CD4-positive, alpha-beta T cell treated with Interleukin-4 for 4 hours (primary cell): Measurements from ENCODE around the gene PLEKHN1.
"Not testable (repeated sequence)": the region's sequence is repeated elsewhere in the genome, so short reads cannot be mapped to it uniquely, and the experiment has no call there.

Experiments used
- DNase-seq: peaks from one replicate; pipeline ENCODE4 v3.0.0-alpha.2; 2020

PLEKHN1 gene

DNA sequence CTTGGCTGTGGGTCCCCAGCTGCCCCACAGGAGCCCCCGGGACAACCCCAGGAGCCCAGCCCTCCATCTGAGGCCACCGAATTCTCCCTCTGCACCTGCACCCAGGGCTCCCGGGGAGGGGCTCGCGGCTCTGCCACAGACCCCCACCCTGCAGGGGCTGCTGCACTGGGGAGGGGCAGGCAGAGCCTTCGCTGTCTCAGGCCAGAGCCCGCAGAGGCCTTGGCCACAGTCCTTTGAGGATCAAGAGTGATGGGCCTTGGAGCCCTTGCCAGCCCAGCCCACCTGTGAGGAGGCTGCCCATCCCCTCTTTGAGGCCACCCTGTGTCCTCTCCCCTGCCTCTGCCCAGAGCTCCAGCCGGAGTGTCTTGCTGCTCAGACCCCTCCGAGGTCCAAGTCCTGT is 9.1 kb downstream of the PLEKHN1 start:
- DNase-seq: no peak

DNA sequence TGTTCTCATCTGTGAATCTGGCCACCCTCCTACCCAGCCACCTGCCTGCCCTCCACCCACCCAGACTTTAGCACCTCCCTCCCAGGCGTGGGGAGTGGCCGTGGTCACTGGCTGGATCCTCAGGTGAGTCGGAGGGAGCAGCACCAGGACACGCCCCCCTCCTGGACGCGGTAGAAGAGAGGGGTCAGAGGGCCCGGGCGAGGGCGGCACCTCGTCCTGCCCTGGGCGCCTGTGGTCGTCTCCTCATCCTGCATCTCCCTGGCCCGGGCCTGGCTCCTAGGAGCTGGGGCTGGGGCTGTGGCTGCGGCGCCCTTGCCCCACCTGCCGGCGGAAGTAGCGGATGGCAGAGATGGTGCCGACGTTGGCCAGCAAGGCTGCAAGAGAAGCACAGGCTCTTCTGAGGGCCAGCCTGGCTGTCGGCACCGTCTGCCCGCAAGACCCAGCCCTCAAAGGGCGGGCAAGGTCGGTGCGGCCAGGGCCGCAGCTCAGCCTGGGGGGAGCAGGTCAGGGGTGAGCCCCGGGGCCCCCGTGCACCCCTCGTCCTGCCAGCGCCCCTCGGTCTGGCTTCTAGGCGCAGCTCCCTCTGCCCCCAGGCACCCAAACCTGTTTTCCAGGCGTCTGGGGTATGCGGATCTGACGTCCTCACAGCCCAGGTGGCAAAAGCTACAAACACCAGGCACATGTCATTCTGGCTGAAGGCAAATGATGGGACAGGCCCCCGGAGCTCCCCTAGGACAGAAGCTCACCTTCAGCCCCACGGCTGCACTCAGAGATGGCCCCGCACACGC is 9.8 kb downstream of the PLEKHN1 start:
- DNase-seq: peak; percentile 57

DNA sequence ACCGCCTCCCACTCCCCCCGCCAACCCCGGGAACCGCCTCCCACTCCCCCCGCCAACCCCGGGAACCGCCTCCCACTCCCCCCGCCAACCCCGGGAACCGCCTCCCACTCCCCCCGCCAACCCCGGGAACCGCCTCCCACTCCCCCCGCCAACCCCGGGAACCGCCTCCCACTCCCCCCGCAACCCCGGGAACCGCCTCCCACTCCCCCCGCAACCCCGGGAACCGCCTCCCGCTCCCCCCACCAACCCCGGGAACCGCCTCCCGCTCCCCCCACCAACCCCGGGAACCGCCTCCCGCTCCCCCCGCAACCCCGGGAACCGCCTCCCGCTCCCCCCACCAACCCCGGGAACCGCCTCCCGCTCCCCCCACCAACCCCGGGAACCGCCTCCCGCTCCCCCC is 10.5 kb downstream of the PLEKHN1 start:
- not testable (repeated sequence) for DNase-seq

DNA sequence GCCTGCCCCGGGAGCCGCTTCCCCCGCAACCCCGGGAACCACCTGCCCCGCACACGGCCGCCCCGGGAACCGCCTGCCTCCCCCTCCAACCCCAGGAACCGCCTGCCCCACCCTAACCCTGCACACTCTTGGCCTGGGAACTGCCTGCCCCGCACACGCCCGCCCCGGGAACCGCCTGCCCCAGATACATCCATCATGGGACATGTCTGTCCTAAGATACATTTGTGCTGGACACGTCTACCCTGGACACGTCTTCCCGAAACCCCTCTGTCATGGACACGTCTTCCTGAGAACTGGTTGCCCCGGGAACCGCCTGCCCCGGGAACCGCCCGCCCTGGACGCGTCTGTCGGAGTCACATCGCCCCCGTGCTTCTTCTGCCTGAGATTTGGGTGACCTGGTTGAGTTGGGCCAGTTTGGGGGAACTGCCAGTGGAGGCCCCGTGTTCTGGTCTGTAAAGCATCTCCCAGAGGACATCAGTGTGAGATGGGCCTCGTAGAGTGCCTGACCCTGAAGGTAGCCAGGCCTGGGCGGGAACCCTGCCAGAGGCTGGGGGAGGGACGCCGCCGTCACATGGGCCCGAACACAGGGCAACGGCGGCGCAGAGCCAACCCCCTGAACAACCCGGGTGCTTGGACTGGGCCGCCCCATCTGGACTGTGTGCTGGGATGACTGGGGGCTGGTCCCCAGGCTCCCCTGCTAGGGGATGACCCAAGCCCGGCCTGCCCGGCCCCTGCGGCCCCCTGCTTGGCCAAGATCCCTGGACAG is 12.0 kb downstream of the PLEKHN1 start:
- DNase-seq: no peak

DNA sequence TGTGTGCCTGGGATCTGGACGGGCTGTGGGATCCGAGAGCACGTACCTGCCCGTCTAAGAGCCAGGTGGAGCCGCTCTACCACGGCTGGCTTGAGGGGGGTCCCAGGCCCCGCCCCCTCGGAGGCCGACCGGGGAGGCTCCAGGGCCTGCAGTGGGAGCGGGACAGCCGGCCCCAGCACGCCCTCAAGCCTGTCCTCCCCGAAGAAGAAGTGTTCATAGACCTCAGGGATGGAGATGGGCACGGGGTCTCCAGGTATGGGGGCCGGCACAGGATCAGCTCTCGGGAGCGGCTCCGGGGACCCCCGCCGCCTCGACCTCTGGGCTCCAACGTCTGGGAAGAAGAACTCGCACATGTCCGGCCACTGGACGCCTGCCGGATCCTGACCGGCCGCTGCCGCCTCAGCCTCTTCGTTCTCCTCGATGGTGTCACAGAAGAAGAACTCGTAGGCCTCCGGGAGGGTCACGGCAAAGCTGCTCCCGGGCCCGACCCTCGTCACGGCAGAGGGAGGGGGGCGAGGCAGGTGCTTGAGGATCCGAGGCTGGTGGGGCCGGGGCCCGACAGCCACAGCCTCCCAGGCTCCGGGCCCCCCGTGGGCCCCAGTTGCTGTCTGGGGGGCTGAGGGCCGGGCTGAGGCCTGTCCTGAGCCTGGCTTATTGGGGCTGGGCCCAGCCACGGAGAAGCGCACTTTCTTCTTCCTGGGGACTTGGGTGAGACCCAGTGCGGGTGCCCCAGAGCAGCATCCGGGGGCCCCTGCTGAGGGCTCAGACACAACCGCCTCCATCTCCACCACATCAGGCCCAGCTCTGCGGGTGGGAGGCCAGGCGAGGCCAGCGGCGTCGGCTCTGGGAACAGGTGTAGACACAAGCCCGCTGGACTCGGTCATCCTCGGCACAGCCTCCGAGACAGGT is 12.8 kb downstream of the PLEKHN1 start:
- DNase-seq: no peak

DNA sequence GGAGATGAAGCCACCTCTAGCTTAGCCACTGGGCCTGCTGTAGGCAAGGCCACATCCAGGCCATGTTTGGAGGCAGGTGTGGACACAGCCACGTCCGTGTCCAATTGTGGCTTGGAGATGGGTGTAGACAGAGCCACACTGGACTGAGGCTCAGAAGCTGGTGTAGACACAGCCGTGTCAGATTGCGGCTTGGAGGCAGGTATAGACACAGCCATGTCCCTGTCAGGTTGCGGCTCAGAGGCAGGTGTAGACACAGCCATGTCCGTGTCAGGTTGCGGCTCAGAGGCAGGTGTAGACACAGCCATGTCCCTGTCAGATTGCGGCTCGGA is 13.4 kb downstream of the PLEKHN1 start:
- no peak for DNase-seq

DNA sequence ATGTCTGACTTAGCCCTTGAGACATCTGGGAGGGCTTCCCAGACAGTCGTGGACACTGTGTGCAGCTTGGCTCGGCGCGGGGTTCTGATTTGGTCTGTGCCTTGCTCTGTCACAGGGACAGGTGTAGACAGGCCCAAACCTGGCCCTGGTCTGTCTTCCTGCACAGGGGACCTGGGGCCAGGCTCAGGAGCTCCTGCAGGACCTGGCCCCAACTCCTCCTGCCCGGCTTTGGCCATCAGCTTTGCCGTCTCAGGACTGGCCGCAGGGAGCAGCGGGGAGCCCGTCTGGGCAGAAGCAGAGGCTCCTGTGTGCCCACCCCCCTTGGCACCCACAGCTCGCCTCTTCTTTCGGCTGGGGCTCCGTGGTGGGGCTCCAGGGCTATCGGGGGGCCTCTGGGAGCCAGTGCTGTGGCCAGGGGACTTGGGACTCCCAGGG is 13.9 kb downstream of the PLEKHN1 start:
- no peak for DNase-seq

DNA sequence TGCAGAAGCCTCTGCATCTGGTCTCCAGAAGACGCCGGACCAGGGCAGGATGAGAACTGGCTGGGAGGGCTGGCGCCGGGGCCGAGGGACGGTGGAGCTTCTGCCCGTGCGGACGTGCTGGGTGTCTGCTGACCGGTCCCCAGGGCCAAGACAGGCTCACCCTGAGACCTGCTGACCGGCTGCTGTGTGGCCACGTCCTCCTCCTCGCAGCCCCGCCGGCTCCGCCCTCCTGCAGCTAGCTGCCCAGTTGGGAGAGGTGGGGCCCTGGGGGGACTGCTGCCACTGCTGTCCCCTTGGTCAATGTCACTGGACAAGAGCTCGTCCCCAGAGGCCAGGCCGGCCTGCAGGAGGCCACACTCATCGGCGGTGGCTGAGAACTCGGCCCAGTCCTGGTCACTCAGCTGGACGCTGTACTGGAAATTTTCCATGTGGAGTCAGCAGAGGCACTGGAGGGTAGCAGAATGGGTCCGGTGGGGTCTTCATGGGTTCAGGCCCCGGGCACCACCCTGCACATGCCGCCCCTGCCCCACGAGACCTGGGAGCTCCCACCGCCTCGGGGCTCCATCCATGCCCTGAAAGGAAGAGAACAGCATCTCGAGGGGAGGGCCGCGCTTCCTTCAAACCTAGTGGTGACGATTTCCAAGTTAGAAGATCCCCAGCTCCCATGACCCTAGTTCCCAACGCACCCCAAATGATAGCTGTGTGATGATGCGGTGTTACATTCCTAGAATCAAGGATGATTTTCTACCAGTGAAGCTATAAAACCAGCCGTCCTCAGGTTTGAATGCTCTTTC is 14.5 kb downstream of the PLEKHN1 start:
- DNase-seq: no peak

DNA sequence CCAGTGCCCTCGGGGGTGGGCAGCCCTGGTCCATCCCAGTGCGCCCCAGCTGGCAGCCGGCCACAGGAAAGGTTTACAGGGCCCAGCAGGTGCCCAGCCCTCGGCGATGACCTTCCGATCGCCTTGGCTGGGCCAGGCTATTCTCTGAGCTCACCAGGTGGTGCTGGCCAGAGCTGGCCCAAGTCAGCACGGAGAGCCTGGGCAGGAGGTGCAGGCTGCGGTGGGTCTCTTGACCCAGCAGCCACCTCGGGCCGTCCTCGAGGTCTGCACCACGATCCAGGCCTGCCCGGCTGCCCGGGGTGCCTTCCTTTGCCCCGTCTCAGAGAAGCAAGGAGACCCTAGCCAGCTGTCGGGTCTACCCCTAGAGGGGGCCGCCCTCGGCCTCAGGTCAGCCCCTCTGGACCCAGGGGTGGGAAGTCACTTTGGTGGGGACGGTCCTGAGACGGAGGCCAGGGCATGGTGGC is 15.2 kb downstream of the PLEKHN1 start:
- no peak for DNase-seq

DNA sequence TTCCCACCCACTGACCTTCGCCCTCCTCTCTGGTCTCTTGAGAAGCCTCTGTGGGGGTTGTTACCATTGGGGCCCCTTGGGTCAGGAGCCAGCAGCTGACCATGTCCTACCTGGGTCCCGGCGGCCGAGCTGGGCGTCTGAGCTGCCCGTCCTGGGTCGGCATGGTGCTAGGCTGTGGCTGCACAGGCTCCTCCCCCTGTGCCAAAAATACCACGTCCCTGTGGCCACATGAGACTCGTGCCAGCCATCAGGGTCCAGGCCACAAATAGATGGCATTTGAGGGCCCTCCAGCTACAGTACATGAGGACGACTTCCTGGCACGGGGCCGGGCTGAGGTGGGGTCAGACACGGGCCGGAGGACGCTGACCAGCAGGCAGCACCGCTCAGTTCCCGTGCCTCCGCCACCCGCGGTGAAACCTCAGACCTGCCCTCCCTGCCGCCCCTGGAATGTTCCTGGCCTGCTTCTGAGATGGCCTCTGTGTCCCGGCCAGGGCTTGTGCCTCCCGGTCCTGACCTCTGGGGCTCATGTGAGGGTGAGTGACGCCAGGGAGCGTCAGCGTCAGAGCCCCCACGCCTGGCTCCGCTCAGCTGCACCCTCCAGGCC is 15.8 kb downstream of the PLEKHN1 start, which contains the start of gene PERM1:
PERM1 (minus strand) TSS at position 139 of the 604 bp plus-strand sequence. CDS start 1,064 bp downstream, outside the sequence.
- no peak for DNase-seq

DNA sequence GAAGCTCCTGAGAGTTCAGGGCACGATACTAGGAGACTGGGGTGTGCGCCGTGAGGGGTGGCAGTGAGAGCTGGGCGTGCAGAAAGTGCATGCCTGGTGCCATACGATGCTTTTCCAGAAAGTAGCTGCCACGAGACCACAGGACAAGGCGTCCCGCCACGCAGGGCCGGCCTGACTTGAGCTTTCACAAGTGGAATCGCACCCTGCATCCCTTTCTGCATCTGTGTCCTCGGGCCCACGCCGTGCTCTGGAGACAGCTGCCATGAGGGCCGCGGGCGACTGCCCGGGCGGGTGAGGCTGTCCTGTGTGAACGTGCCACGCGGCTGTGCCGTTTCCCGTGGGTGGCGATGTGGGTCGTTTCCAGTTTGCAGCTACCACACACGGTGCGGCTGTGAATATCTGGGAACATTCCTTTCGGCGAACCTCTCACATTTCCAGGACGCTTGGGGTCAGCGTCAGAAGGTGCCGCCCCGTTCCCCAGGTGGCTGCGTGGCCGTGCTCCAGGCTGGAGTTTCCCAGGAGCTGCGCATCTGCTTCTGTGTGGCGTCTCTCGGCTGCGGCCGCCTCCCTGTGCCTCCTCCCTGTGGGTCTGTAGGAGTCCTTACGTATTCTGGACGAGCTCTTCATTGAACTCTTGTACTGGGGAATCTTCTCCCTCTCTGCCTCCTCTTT is 16.6 kb downstream of the PLEKHN1 start:
- DNase-seq: no peak

DNA sequence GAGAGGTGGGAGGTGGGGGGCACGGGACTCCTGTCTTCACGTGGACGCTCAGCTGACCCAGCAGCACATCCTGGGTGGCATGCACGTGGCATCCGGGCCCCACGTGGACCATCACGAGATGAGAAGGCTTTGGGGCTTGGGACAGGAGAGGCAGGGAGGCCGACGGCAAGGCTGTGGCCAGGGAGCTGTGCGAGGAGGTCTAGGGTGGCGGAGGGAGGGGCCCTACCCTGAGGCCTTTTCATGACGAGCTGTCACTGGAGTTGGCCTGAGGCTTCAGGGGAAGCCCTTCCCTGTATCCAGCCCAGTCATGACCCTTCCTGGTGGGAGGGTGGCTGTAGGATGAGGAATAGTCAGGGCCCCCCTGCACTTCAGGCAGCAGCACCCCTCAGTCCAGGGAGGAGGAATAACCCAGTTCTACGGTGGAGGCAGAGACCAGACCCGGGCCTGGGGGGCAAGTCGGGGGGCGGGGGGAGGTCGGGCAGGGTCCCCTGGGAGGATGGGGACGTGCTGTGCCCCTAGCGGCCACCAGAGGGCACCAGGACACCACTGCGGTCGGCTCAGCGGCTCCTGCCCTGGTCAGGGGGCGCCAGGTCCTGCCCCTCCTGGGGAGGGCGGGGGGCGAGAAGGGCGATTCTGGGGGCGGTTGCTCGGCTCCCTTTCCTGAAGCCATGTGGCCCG is 17.7 kb downstream of the PLEKHN1 start:
- peak; percentile 40 for DNase-seq

DNA sequence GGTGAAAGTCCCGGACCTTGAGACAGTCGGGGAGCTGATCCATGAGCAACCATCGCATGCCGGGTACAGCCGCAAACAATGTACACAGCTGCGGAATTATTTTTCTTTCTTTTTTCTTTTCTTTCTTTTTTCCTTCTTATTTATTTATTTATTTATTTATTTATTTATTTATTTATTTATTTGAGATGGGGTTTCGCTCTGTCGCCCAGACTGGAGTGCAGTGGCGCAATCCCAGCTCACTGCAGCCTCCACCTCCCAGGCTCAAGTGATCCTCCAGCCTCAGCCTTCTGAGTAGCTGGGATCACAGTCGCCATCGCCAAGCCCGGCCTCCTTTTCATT is 18.2 kb downstream of the PLEKHN1 start:
- DNase-seq: no peak

DNA sequence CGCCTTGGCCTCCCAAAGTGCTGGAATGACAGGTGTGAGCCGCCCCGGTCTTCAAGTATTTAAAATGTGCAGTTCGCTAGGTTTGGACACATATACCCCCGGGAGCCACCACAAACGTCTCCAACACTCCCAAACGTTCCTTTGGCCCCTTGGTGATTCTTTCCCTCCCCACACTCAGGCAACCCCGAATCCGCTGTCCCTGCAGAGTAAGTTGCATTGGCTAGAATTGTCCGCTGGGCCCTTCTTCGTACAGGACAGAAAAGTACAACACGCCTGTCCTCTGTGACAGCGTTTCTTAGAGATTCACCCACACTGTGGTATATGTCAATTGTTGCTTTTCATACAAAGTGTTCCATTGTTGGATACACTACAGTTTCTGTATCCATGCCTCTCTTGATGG is 18.8 kb downstream of the PLEKHN1 start:
- DNase-seq: no peak

DNA sequence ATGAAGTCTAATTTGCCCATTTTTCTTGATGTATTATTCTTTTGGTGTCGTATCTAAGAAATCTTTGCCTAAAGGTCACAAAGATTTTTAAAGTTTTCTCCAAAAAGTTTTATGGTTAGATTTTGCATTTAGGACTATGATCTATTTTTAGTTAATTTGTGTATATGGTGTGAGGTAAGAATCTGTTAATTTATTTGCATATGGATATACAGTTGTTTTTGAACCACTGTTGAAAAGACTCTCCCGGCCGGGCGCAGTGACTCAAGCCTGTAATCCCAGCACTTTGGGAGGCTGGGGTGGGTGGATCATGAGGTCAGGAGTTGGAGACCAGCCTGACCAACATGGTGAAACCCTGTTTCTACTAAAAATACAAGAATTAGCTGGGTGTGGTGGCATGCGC is 21.8 kb downstream of the PLEKHN1 start:
- not testable (repeated sequence) for DNase-seq

DNA sequence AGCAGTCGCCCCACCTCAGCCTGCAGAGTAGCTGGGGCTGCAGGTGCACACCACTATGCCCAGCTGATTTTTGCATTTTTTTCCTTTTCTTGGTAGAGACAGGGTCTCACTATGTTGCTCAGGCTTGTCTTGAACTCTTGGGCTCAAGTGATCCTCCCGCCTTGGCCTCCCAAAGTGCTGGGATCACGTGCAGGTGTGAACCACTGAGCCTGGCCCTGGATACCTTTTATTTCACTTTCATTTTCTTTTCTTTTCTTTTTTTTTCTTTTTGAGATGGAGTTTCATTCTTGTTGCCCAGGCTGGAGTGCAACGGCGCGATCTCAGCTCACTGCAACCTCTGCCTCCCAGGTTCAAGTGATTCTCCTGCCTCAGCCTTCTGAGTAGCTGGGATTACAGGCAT is 25.0 kb downstream of the PLEKHN1 start:
- not testable (repeated sequence) for DNase-seq

DNA sequence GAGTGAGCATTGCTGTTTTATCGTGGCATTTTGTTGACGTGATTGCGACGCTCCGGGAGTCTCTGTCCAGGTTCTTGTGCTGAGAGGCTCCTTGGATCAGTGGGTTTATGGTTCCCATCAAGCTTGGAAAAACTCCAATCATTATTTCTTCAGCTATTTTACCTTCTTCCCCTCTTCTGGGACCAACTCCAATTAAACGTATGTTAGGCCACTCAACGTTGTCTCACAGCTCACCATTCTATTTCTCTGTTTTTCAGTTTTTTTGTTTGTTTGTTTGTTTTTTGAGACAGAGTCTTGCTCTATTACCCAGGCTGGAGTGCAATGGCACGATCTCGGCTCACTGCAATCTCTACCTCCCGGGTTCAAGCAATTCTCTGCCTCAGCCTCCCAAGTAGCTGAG is 25.6 kb downstream of the PLEKHN1 start:
- DNase-seq: no peak

DNA sequence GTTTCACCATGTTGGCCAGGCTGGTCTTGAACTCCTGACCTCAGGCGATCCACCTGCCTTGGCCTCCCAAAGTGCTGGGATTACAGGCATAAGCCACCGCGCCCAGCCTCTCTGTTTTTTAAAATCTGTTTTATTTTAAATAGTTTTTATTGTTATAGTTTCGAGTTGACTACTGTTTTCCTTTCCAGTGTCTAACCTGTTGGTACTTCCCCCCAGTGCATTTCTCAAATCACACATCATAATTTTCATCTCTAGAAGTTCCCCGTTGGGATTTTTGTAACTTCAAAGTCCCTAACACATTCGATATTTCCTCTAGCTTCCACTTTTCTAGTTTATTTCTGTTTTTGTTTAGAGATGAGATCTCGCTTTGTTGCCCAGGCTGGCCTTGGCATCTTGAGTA is 26.1 kb downstream of the PLEKHN1 start:
- no peak for DNase-seq

DNA sequence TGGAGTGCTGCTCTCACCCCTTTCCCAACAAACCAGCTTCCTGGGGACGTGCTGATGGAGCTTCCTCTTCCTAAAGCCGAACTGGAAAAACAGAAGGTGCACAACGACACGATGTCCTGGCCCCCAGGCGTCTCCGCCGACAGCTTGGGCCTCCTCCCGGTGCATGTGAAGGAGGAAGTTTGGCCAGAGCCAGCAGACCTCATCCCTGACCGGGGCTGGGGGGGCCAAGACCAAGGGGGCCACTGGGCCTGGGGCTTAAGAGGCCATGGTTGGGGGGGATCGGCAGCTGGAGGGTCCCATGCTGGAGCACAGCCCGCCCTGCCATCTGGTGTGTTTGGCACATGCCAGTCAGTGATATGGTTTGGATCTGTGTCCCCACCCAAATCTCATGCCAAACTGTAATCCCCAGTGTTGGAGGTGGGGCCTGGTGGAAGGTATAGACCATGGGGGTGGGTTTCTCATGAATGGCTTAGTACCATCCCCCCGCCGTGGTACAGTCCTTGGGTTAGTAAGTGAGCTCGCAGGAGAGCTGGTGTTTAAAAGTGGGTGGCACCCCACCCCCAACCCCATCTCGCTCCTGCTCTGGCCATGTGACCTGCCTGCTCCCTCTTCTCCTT is 27.2 kb downstream of the PLEKHN1 start:
- no peak for DNase-seq

DNA sequence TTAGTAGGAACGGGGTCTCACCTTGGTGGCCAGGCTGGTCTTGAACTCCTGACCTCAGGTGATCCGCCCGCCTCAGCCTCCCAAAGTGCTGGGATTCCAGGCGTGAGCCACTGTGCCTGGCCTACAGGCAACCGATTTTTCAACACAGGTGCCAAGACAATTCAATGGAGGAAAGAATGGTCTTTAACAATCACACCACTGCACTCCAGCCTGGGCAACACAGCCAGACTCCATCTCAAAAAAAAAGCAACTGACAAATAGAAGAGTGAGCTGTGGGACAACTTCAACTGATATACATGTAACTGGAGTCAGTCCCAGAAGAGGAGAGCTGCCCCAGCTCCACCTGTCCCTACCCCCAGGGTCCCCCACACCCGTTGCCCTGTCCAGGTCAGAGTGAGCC is 28.3 kb downstream of the PLEKHN1 start:
- not testable (repeated sequence) for DNase-seq
